HEK293T (cell line): ENCODE data around the gene DKK3.

Source experiments
- CTCF ChIA-PET: fragments of 350-600 bp; formaldehyde crosslinking; extraction: SDS; loops from one replicate; lab custom pipeline; 2021; ENCODE audit warnings: antibody characterized with exemption, inconsistent platforms; lab: Yijun Ruan, JAX
- POLR2A ChIA-PET: fragments of 350-600 bp; formaldehyde crosslinking; extraction: SDS; loops from one replicate; lab custom pipeline; 2020; ENCODE audit warnings: antibody characterized with exemption, inconsistent platforms; lab: Yijun Ruan, JAX
- DNase-seq: peaks from one replicate; pipeline ENCODE4 v3.0.0; 2012; ENCODE audit warnings: mixed read lengths; ENCODE audit errors: extremely low spot score
- ARNT ChIP-seq: fragments of 450-650 bp; IDR thresholded peaks from 2 replicates; pipeline ENCODE4 v1.6.1; 2017; ENCODE audit warnings: mild to moderate bottlenecking
- BHLHE40 ChIP-seq: fragments of 450-650 bp; IDR thresholded peaks from 2 replicates; pipeline ENCODE4 v1.6.1; 2016; ENCODE audit warnings: mild to moderate bottlenecking, moderate library complexity, borderline replicate concordance
- CTBP1 ChIP-seq: fragments of 450-650 bp; IDR thresholded peaks from 2 replicates; pipeline ENCODE4 v1.6.1; 2016; ENCODE audit warnings: borderline replicate concordance
- ELF4 ChIP-seq: fragments of 450-650 bp; IDR thresholded peaks from 2 replicates; pipeline ENCODE4 v1.6.1; 2017; ENCODE audit warnings: antibody characterized with exemption
- FOXA1 ChIP-seq: fragments of 450-650 bp; IDR thresholded peaks from 2 replicates; pipeline ENCODE4 v1.6.1; 2016; ENCODE audit warnings: mild to moderate bottlenecking
- FOXK2 ChIP-seq: fragments of 450-650 bp; IDR thresholded peaks from 2 replicates; pipeline ENCODE4 v1.6.1; 2016; ENCODE audit warnings: mild to moderate bottlenecking
- FOXM1 ChIP-seq: fragments of 450-650 bp; IDR thresholded peaks from 2 replicates; pipeline ENCODE4 v1.6.1; 2017; ENCODE audit warnings: mild to moderate bottlenecking, borderline replicate concordance
- HDGF ChIP-seq: fragments of 450-650 bp; IDR thresholded peaks from 2 replicates; pipeline ENCODE4 v1.6.1; 2017; ENCODE audit warnings: antibody characterized with exemption, borderline replicate concordance
- L3MBTL2 ChIP-seq: fragments of 450-650 bp; conservative IDR thresholded peaks from 2 replicates; pipeline ENCODE4 v1.6.1; 2016; ENCODE audit warnings: mild to moderate bottlenecking
- LEF1 ChIP-seq: fragments of 450-650 bp; IDR thresholded peaks from 2 replicates; pipeline ENCODE4 v1.6.1; 2017; ENCODE audit warnings: mild to moderate bottlenecking, borderline replicate concordance
- NFRKB ChIP-seq: fragments of 450-650 bp; IDR thresholded peaks from 2 replicates; pipeline ENCODE4 v1.6.1; 2016; ENCODE audit warnings: mild to moderate bottlenecking, moderate library complexity
- SP1 ChIP-seq: fragments of 450-650 bp; IDR thresholded peaks from 2 replicates; pipeline ENCODE4 v1.6.1; 2017
- SUZ12 ChIP-seq: fragments of 450-650 bp; IDR thresholded peaks from 2 replicates; pipeline ENCODE4 v1.6.1; 2016; ENCODE audit warnings: mild to moderate bottlenecking
- TARDBP ChIP-seq: fragments of 450-650 bp; IDR thresholded peaks from 2 replicates; pipeline ENCODE4 v1.6.1; 2016
- ZNF384 ChIP-seq: fragments of 450-650 bp; IDR thresholded peaks from 2 replicates; pipeline ENCODE4 v1.6.1; 2016
- TF ChIP-seq, protein P1 (sequence below): fragments of 450-650 bp; IDR thresholded peaks from 2 replicates; pipeline ENCODE4 v1.6.1; 2016

Gene DKK3

DNA sequence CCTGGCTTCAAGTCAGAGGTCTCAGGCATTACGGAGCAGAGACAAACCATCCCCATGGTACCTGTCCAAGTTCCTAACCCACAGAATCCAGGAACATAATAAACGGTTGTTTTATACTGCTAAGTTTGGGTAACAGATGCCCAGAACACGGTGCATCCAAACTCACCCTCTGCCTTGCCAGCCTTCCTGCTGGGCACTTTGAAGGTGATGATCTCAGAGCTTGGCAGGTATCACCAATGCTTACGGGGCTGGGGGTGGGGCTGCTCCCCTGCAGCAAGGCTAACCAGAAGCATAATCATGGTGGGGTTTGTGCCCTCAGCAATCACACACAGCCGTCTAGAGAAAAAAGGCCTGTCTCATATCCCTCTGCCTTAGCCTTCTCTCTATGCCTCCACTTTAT, 27.1 kb downstream of the DKK3 start:
- ChIA-PET CTCF (no interaction called here), POLR2A (no interaction called here)
- no peak for DNase-seq
- TF ChIP-seq NFRKB = no peak

DNA sequence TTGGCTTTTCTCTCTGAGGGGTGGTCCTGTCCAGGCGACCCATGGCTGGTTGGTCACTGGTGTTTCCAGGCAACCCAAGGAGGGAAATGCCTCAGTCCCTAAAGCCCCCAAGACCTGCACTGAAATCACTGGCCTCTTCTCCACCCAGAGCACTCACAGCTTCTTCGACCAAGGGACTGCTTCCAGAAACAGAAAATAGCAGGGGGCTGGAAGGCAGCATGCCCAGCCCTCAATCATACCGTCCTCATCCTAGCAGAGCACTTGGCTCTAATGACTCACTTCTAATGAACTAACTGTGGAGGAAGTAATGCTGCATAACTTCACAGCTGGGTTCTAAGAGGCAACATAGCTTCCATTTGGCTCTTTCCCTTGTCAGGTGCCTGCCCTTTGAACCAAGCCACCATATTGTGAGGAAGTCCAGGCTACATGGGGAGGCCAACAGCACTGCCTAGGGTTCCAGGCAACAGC, 27.6 kb downstream of the DKK3 start:
- no peak for DNase-seq
- no peak for TF ChIP-seq BHLHE40
- no peak for TF ChIP-seq LEF1
- no peak for TF ChIP-seq SP1
- no peak for TF ChIP-seq ZNF384
- TF ChIP-seq ARNT = no peak
- TF ChIP-seq CTBP1 = no peak
- TF ChIP-seq FOXM1 = no peak
- TF ChIP-seq NFRKB = no peak
- TF ChIP-seq TARDBP = no peak
- TF ChIP-seq ELF4 = no peak
- no peak for TF ChIP-seq SUZ12
- TF ChIP-seq, protein P1, sequence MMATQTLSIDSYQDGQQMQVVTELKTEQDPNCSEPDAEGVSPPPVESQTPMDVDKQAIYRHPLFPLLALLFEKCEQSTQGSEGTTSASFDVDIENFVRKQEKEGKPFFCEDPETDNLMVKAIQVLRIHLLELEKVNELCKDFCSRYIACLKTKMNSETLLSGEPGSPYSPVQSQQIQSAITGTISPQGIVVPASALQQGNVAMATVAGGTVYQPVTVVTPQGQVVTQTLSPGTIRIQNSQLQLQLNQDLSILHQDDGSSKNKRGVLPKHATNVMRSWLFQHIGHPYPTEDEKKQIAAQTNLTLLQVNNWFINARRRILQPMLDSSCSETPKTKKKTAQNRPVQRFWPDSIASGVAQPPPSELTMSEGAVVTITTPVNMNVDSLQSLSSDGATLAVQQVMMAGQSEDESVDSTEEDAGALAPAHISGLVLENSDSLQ = no peak
- no peak for TF ChIP-seq HDGF
- no peak for TF ChIP-seq FOXA1
- no peak for TF ChIP-seq L3MBTL2
- TF ChIP-seq FOXK2 = no peak
- ChIA-PET POLR2A (no interaction called here), CTCF (no interaction called here)

DNA sequence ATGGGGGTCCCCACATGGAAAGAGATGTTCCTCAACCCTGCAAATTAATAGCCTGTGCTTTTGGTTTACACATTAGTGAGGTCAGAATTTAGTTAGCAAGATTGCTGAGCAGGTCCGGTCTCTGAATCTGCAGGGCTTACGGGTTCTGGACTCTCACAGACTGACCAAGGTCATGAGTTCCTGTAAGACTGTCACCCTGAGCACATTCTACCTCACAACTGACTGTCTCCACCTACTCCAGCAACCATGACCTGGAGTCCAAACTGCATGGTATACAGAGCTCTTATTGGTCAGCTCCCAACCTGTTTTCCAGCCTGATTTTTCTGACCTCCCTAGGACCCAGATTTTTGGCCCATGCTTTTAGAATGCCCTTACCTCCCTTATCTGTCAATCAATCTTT, 28.2 kb downstream of the DKK3 start:
- CTCF ChIA-PET = no interaction called here
- DNase-seq = no peak
- TF ChIP-seq ZNF384 = no peak
- TF ChIP-seq TARDBP = no peak
- no peak for TF ChIP-seq NFRKB
- no peak for TF ChIP-seq HDGF
- no peak for TF ChIP-seq CTBP1
- TF ChIP-seq SUZ12 = no peak
- no peak for TF ChIP-seq SP1
- POLR2A ChIA-PET = no interaction called here

DNA sequence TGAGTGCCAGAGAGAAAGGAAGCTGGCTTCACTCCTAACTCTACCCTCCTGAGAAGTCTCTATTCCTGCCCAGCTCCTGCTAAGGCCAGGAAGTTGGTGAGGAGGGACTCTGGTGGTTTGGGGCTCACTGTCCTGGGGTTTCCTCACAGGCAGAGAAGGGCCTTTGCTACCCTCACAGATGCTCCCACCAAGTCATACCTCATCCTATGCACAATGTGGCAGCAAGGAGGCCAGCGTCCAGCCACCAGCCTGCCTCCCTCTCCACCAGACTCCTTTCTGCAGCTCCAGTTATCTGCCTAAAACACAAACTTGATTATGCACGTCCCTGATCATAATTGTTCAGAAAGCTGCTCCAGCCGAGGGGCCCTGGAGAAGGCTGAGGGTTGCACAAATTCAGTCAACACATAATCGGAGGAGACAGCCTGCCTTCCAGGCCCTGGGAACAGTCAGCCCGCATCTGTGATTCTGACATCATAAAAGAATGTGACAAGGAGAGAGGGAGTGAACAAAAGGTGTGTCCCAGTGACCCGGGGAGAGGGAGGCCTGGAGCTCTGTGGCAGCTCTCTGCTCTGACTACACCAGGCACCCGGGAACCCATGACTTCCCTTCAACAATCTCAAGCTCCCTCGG, 28.8 kb downstream of the DKK3 start:
- no peak for TF ChIP-seq SUZ12
- TF ChIP-seq ARNT = no peak
- TF ChIP-seq, protein P1 = no peak
- no peak for TF ChIP-seq L3MBTL2
- no peak for DNase-seq
- ChIA-PET POLR2A (no interaction called here), CTCF (no interaction called here)

DNA sequence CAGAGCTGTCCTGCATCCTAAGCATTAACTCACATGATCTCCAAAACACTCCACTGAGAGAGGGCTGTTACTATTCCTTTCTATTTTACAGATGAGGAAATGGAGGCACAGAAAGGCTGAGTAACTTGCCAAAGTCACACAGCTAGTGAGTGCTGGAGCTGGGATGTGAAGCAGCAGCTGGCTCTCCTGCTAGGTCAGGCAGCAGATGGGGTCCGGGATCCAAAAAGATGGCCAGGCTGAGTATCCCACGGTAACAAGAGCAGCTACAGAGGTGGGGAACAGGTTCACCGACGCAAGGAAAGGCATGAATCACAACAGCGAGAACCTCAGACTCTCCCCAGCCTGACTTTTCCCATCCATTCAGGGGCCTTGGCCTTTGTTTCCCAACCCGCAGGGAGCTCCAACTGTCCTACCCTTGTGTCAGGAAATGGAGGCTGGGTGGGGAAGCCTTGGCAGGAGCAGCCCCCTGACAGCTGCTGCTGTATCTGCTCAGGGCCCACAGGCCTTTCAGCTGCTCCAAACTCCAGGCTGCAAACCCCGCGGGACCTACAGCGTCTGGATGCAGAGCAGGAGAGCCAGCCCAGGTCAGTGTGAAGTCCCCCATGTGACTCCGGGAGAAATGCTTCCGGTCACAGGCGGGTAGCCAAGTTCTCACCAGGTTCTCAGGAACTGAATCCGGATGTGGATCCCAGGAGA, 29.5 kb downstream of the DKK3 start:
- TF ChIP-seq, protein P1 = no peak
- no peak for TF ChIP-seq FOXA1
- no peak for TF ChIP-seq L3MBTL2
- TF ChIP-seq FOXK2 = no peak
- ChIA-PET POLR2A (no interaction called here), CTCF (no interaction called here)
- no peak for DNase-seq

DNA sequence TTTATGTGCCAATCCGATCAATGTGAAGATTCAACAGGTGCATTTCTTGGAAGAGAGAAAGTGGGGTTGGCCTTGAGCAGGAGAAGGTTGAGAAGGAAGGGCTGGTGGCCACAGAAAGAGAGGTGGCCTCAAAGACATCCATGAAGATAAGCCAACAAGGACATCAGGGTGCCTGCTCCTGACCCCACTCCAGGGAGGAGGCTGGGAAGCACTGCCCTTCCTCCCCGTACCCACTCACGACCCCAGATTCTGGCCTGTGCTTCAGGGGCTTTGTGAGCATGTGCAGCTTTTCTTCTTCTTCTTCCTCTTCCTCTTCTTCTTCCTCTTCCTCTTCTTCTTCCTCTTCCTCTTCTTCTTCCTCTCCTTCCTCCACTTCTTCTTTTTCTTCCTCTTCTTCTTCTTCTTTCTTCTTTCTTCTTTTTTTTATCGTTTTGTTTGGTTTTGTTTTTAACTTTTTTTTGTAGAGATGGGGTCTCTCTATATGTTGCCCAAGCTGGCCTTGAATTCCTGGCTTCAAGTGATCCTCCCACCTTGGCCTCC, 30.3 kb downstream of the DKK3 start:
- CTCF ChIA-PET = no interaction called here
- TF ChIP-seq TARDBP = no peak
- TF ChIP-seq ARNT = no peak
- TF ChIP-seq SP1 = no peak
- TF ChIP-seq HDGF = no peak
- TF ChIP-seq ELF4 = no peak
- no peak for TF ChIP-seq NFRKB
- no peak for TF ChIP-seq SUZ12
- TF ChIP-seq FOXM1 = no peak
- POLR2A ChIA-PET = no interaction called here
- DNase-seq = no peak

DNA sequence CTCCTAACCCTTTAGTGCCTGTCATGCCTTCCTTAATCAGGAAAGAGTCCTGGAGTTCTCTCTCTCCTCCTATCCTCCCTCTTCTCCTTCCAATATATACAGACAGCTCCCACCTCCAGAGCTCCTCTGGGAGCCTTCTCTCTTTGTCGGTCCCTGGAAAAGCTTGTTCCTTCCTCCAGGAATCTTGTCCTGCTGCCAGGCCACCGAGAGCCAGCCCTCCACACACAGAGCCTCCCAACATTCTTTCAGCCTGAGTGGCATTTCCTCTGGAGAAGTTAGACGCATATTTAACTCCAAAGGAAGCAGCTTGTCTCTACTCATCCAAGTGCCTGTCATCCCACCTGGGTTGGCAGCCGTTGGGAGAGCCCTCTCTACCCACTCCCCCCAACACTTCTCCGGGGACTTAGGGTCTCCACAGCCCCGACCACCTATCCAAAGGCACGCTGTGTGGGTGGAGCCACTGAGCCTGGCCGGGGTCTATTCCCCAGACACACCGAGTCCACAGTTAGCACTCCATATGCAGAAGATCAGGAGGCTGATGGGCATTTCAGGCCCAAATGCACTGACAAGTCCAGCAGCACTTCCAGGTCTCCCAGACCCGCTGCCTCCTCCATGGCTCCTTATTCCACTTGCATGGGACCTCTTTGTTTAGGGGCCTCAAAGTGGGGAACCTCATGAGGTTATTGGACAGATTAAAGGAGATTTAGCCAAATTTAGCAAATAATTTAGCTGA, 31.1 kb downstream of the DKK3 start:
- CTCF ChIA-PET = interaction anchor here (0.6 kb wide), 1 partner anchor 16 kb away, joined by 3 read pairs; no protein-coding TSS in a partner anchor
- no peak for DNase-seq
- POLR2A ChIA-PET = no interaction called here
- no peak for TF ChIP-seq TARDBP
- TF ChIP-seq FOXK2 = no peak
- TF ChIP-seq NFRKB = no peak
- TF ChIP-seq, protein P1 = no peak
- no peak for TF ChIP-seq SUZ12
- no peak for TF ChIP-seq BHLHE40
- no peak for TF ChIP-seq FOXM1
- no peak for TF ChIP-seq ELF4
- no peak for TF ChIP-seq ARNT
- no peak for TF ChIP-seq CTBP1
- no peak for TF ChIP-seq SP1
- no peak for TF ChIP-seq LEF1
- no peak for TF ChIP-seq FOXA1
- TF ChIP-seq ZNF384 = no peak
- TF ChIP-seq HDGF = no peak
- no peak for TF ChIP-seq L3MBTL2
